ENCODE measurements around the gene SORCS2.

- no peak for TF ChIP-seq CTCF (IDR thresholded peaks at IDR 0.05; ENCODE audit: low read depth, low read length)
- TF ChIP-seq EZH2phosphoT487 (IDR thresholded peaks at IDR 0.05; ENCODE audit: low read depth) = no peak
These were observed 586.4 kb downstream of the SORCS2 start for GRCh38 chr4:7778510-7779431.
